Measurements from ENCODE around the gene C22orf23. TPM values are rescaled to one million over a fixed set of nuclear protein-coding genes. Genes with fewer than 3 reads are reported as not detected.

The C22orf23 gene
- total and polyA plus RNA-seq, 2 of the 13 experiments (the other 11 are each of a cell fraction or from before 2014, with no cell fraction given) = 0.21 to 0.24 TPM

- no peak for TF ChIP-seq TEAD2 (CRISPR knock-in tag; IDR thresholded peaks at IDR 0.05)
- TF ChIP-seq HOXD1 (CRISPR knock-in tag; IDR thresholded peaks at IDR 0.05) = no peak
- no peak for TF ChIP-seq ZBTB25 (CRISPR knock-in tag; IDR thresholded peaks at IDR 0.05)
- no peak for TF ChIP-seq ZNF333 (CRISPR knock-in tag; IDR thresholded peaks at IDR 0.05; ENCODE audit: borderline replicate concordance)
- TF ChIP-seq NRL (CRISPR knock-in tag; IDR thresholded peaks at IDR 0.05; ENCODE audit: borderline replicate concordance) = no peak
- no peak for TF ChIP-seq RXRA (CRISPR knock-in tag; IDR thresholded peaks at IDR 0.05)
Measured at GRCh38 chr22:37912171-37912570, 41.2 kb downstream of the C22orf23 start (continued).

- in situ Hi-C loops (cut with HindIII; ENCODE audit: extremely low pct_ligation_motif_present, low pct_unique_long_range_greater_than_20kb) = no loop called here
- TF ChIP-seq, protein P1, sequence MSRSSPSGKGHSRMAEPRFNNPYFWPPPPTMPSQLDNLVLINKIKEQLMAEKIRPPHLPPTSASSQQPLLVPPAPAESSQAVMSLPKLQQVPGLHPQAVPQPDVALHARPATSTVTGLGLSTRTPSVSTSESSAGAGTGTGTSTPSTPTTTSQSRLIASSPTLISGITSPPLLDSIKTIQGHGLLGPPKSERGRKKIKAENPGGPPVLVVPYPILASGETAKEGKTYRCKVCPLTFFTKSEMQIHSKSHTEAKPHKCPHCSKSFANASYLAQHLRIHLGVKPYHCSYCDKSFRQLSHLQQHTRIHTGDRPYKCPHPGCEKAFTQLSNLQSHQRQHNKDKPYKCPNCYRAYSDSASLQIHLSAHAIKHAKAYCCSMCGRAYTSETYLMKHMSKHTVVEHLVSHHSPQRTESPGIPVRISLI (CRISPR knock-in tag; IDR thresholded peaks at IDR 0.05; ENCODE audit: borderline replicate concordance) = no peak
- TF ChIP-seq NCOR1 (IDR thresholded peaks at IDR 0.05; ENCODE audit: borderline replicate concordance, low read length) (no peak), ATF4 (CRISPR knock-in tag; IDR thresholded peaks at IDR 0.05) (no peak), SOX6 (IDR thresholded peaks at IDR 0.05) (no peak), SOX6 (CRISPR knock-in tag; IDR thresholded peaks at IDR 0.05) (no peak), KLF13 (CRISPR knock-in tag; IDR thresholded peaks at IDR 0.05) (no peak), SNAPC5 (CRISPR knock-in tag; IDR thresholded peaks at IDR 0.05; ENCODE audit: borderline replicate concordance) (no peak)
Measured at GRCh38 chr22:37911697-37912096, 41.7 kb downstream of the C22orf23 start.

More at GRCh38 chr22:37911697-37912096, 41.7 kb downstream of the C22orf23 start:
- BruUV-seq (replicated peaks) = no TSS peak
- H3K4me3 ChIP-seq (replicated peaks in 1 of 3; ENCODE audit: insufficient read depth in 1 of 3, low read depth in 2 of 3, low read length in 3 of 3) = no peak overlapping the region
- H4K20me1 ChIP-seq (ENCODE audit: insufficient read depth, low read length) = no peaks in the 10 kb centered on the region
- FAIRE-seq (no peak), ATAC-seq (no peak), DNase-seq (ENCODE audit: low spot score) (no peak)
- peaks cover 8% of the 10 kb centered on the region for H3K79me2 ChIP-seq (ENCODE audit: insufficient read depth, low read length)
- CTCF ChIA-PET (ENCODE audit: low intra/inter-chr PET ratio, low total read pairs) = no interaction called here
- H3K27me3 ChIP-seq (ENCODE audit: control insufficient read depth in 1 of 2, insufficient read depth in 2 of 2, low read length in 2 of 2) = no peaks in the 10 kb centered on the region
- no peak overlapping the region for H2AFZ ChIP-seq (ENCODE audit: low read length)
- no peaks in the 10 kb centered on the region for H3K9me3 ChIP-seq (ENCODE audit: low read length)
- H3K36me3 ChIP-seq (replicated peaks in 1 of 2; ENCODE audit: control insufficient read depth in 1 of 2, insufficient read depth in 2 of 2, low read length in 2 of 2) = peaks cover 5 to 14% of the 10 kb centered on the region in 2 experiments; a peak in 4 of 5 replicates
- H3K27ac ChIP-seq (ENCODE audit: extremely low read length, insufficient read depth, low read length) = no peak overlapping the region
- intact Hi-C loops (cut with micrococcal nuclease; ENCODE audit: unreplicated experiment) = no loop called here
- 93% methylated on average over 8 of the region's 8 CpGs for WGBS (ENCODE audit: low lambda C conversion rate)
- H3K4me1 ChIP-seq (ENCODE audit: insufficient read depth, low read length) = peaks cover 12% of the 10 kb centered on the region
- POLR2A ChIA-PET = interaction anchor here (2.5 kb wide), 1 partner anchor 13 kb away, joined by 7 read pairs; no protein-coding TSS in a partner anchor
- no peak overlapping the region for H3K9ac ChIP-seq (ENCODE audit: insufficient read depth, low read depth, low read length)
- no peak overlapping the region for H3K4me2 ChIP-seq (ENCODE audit: low read depth, low read length)

Data from HepG2 (cell line).